ENCODE results near the gene EHD3.

EHD3 gene

DNA sequence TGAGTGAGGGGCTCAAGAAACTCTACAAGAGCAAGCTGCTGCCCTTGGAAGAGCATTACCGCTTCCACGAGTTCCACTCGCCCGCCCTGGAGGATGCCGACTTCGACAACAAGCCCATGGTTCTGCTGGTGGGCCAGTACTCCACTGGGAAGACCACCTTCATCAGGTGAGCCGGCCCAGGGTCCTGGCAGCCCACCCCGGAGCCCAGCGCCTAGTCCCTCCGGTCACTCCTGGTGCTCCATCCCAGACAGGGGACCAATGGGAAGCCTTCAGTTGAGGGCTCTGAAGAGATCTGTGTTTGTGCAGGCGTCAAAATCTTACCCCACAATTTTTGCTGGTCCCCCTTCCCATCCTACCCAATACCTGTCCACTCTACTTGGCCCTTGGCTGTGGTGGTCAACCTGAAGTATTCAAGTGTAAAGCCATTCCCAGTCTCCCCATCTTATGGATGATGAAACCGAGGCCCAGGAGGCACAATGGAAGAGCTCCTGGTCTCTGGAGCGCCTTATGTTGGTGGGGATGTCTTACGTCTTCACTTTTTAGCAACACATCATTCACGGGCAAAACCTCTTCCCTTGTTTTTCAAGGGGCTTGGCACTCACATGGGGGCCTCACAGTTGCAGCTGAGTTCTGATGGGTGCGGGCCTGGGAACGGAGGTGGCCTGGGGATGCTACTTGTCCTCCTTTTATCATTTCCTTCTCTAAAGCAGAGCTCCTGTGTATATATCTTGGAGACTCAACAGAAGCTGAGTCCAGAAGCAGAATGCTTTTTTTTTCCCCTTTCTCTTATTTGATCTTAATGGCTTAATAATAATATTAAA, 941 bp downstream of the EHD3 start:
- H3K9ac ChIP-seq (ENCODE audit: low read depth, low read length, poor library complexity, severe bottlenecking): no peak overlapping the region
- no peak for TF ChIP-seq EZH2phosphoT487 (IDR thresholded peaks at IDR 0.05; ENCODE audit: borderline replicate concordance)
- TF ChIP-seq, protein P1, sequence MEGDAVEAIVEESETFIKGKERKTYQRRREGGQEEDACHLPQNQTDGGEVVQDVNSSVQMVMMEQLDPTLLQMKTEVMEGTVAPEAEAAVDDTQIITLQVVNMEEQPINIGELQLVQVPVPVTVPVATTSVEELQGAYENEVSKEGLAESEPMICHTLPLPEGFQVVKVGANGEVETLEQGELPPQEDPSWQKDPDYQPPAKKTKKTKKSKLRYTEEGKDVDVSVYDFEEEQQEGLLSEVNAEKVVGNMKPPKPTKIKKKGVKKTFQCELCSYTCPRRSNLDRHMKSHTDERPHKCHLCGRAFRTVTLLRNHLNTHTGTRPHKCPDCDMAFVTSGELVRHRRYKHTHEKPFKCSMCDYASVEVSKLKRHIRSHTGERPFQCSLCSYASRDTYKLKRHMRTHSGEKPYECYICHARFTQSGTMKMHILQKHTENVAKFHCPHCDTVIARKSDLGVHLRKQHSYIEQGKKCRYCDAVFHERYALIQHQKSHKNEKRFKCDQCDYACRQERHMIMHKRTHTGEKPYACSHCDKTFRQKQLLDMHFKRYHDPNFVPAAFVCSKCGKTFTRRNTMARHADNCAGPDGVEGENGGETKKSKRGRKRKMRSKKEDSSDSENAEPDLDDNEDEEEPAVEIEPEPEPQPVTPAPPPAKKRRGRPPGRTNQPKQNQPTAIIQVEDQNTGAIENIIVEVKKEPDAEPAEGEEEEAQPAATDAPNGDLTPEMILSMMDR (conservative IDR thresholded peaks at IDR 0.05; ENCODE audit: low read length): no peak

DNA sequence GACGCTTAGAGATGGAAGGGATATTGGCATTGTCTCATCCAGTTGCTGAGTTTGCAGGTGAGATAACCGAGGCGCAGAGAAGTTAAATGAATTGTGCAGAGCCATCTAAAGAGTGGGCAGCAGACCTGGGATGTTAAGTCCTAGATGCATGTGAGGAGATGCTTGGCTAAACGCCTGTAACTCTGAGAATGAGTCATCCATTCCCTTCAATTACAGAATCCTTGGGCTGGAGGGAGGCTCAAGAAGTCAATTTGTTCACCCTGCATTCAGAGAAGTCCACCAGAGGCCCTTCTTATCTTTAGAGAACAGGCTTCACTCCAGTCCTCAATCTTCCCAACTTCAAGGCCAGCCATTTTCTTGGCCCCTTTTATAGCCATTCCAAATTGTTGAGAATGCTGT, 1.6 kb downstream of the EHD3 start:
- TF ChIP-seq, protein P1 (conservative IDR thresholded peaks at IDR 0.05; ENCODE audit: low read length): no peak
- no peak for TF ChIP-seq EZH2phosphoT487 (IDR thresholded peaks at IDR 0.05; ENCODE audit: borderline replicate concordance)
- no peaks in the 10 kb centered on the region for H3K9me3 ChIP-seq (ENCODE audit: insufficient read depth, low read depth, low read length)
- H3K4me2 ChIP-seq (ENCODE audit: low read depth, low read length, poor library complexity, severe bottlenecking): no peak overlapping the region
- H3K36me3 ChIP-seq (ENCODE audit: insufficient read depth, low read length): no peaks in the 10 kb centered on the region
- peaks cover 7% of the 10 kb centered on the region for H3K4me1 ChIP-seq (ENCODE audit: insufficient read depth, low read length, poor library complexity, severe bottlenecking)
- no peaks in the 10 kb centered on the region for H4K20me1 ChIP-seq (ENCODE audit: insufficient read depth, low read length, poor library complexity, severe bottlenecking)
- H3K9me2 ChIP-seq (replicated peaks; ENCODE audit: low read depth, low read length): no peaks in the 10 kb centered on the region
- no peaks in the 10 kb centered on the region for H3F3A ChIP-seq (ENCODE audit: low read depth)
- no peak overlapping the region for H3K9ac ChIP-seq (ENCODE audit: low read depth, low read length, poor library complexity, severe bottlenecking)
- H2AFZ ChIP-seq (ENCODE audit: low read length): no peak overlapping the region
- no peak overlapping the region for H3K4me3 ChIP-seq (ENCODE audit: low read length, poor library complexity, severe bottlenecking)
- H3K79me2 ChIP-seq (ENCODE audit: insufficient read depth, low read length): no peaks in the 10 kb centered on the region
- no peaks in the 10 kb centered on the region for H3K27me3 ChIP-seq (ENCODE audit: insufficient read depth, low read length, poor library complexity, severe bottlenecking)

More for the DNA sequence above, 941 bp downstream of the EHD3 start:
- Histone ChIP-seq H3K4me1 (ENCODE audit: insufficient read depth, low read length, poor library complexity, severe bottlenecking) (peaks cover 7% of the 10 kb centered on the region), H3K79me2 (ENCODE audit: insufficient read depth, low read length) (no peaks in the 10 kb centered on the region), H3K36me3 (ENCODE audit: insufficient read depth, low read length) (no peaks in the 10 kb centered on the region), H3F3A (ENCODE audit: low read depth) (no peaks in the 10 kb centered on the region), H3K9me3 (ENCODE audit: insufficient read depth, low read depth, low read length) (no peaks in the 10 kb centered on the region), H3K9me2 (replicated peaks; ENCODE audit: low read depth, low read length) (no peaks in the 10 kb centered on the region), H3K4me3 (ENCODE audit: low read length, poor library complexity, severe bottlenecking) (no peak overlapping the region), H3K4me2 (ENCODE audit: low read depth, low read length, poor library complexity, severe bottlenecking) (peak overlapping the region; percentile 80), H2AFZ (ENCODE audit: low read length) (no peak overlapping the region), H3K27me3 (ENCODE audit: insufficient read depth, low read length, poor library complexity, severe bottlenecking) (no peaks in the 10 kb centered on the region), H4K20me1 (ENCODE audit: insufficient read depth, low read length, poor library complexity, severe bottlenecking) (no peaks in the 10 kb centered on the region)

DNA sequence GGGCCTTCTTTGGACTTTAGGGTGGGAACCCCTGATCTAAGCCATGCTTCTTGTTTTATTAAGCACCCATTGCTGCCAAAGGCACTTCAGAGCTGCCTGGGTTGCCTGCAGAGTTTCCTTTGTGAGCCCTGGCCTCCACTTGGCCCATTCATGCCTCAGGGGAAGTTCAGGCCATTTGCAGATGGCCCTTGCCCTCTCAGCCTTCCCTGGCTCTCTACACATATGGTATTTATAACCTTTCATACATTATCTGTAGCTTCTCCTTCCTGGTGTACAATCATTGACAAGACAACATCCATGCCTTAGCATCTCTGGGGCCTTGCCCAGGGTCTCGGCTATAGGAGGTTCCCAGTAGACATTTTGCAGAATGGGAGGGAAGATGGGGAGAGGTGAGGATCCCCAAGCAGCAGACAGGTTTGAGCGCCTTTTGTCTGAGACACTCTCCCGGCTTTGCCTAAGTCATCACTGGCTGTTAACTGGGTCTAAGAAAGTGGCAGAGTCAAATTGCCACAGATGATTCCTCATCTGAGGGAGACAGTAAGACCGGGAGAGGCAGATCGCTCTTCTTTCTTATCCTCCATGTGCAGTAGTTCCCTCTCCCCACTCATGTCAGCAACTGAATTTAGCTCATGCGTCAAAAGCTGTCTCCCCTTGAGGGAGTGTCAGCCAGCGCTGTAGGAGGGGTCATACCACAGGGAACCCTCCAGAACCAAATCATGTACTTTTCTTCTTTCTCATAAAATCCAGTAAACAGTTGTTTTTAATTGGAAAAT, 2.7 kb downstream of the EHD3 start:
- H4K20me1 ChIP-seq (ENCODE audit: insufficient read depth, low read length, poor library complexity, severe bottlenecking): no peaks in the 10 kb centered on the region
- peaks cover 7% of the 10 kb centered on the region for H3K4me1 ChIP-seq (ENCODE audit: insufficient read depth, low read length, poor library complexity, severe bottlenecking)
- no peaks in the 10 kb centered on the region for H3K9me2 ChIP-seq (replicated peaks; ENCODE audit: low read depth, low read length)
- H2AFZ ChIP-seq (ENCODE audit: low read length): no peak overlapping the region
- H3K36me3 ChIP-seq (ENCODE audit: insufficient read depth, low read length): no peaks in the 10 kb centered on the region
- H3K9ac ChIP-seq (ENCODE audit: low read depth, low read length, poor library complexity, severe bottlenecking): no peak overlapping the region
- H3K79me2 ChIP-seq (ENCODE audit: insufficient read depth, low read length): no peaks in the 10 kb centered on the region
- TF ChIP-seq, protein P1 (conservative IDR thresholded peaks at IDR 0.05; ENCODE audit: low read length): no peak
- no peak for TF ChIP-seq EZH2phosphoT487 (IDR thresholded peaks at IDR 0.05; ENCODE audit: borderline replicate concordance)
- no peaks in the 10 kb centered on the region for H3F3A ChIP-seq (ENCODE audit: low read depth)
- H3K27me3 ChIP-seq (ENCODE audit: insufficient read depth, low read length, poor library complexity, severe bottlenecking): no peaks in the 10 kb centered on the region
- no peaks in the 10 kb centered on the region for H3K9me3 ChIP-seq (ENCODE audit: insufficient read depth, low read depth, low read length)
- H3K4me3 ChIP-seq (ENCODE audit: low read length, poor library complexity, severe bottlenecking): no peak overlapping the region
- no peak overlapping the region for H3K4me2 ChIP-seq (ENCODE audit: low read depth, low read length, poor library complexity, severe bottlenecking)

All from Loucy (cell line).